ENCODE results near the gene WASHC2A. TPM values are rescaled to one million over a fixed set of nuclear protein-coding genes. Genes with fewer than 3 reads are reported as not detected.
"Not testable (repeated sequence)": the region's sequence is repeated elsewhere in the genome, so short reads cannot be mapped to it uniquely, and the experiment has no call there.

The WASHC2A gene
- 10 to 100 TPM; 10.9 to 12.9 TPM for polyA plus RNA-seq

GRCh38 chr10:50067546-50068351, at the start of gene WASHC2A:
Gene WASHC2A, plus strand, starts transcription at chr10:50067954. Its CDS starts 52 bp downstream, at chr10:50068006.
- not testable (repeated sequence) for H3K27me3 ChIP-seq (ENCODE audit: control insufficient read depth in 1 of 2, insufficient read depth in 2 of 2, low read length in 2 of 2); H3K36me3 ChIP-seq (ENCODE audit: control insufficient read depth in 2 of 2, insufficient read depth in 2 of 2, low read length in 1 of 2); H3K9me3 ChIP-seq (ENCODE audit: control insufficient read depth in 2 of 2, insufficient read depth in 1 of 2, low read depth in 1 of 2, low read length in 1 of 2); H3K4me1 ChIP-seq (ENCODE audit: control insufficient read depth in 2 of 2, insufficient read depth in 2 of 2, low read length in 1 of 2)
- peak within 1 kb of the TSS; percentile 41 to 81 for H3K27ac ChIP-seq (ENCODE audit: low read depth in 2 of 2, low read length in 1 of 2)
- peak within 1 kb of the TSS; percentile 62 to 70 for H3K4me3 ChIP-seq (ENCODE audit: low read depth in 1 of 2, low read length in 2 of 2)
- WGBS, 2 donors, result 0% methylated on average over 49 to 52 of the region's 73 CpGs

GRCh38 chr10:50019279-50019678, 48.5 kb upstream of the WASHC2A start:
- not testable (repeated sequence) for H3K27ac ChIP-seq (ENCODE audit: low read depth in 2 of 2, low read length in 1 of 2); H3K9me3 ChIP-seq (ENCODE audit: control insufficient read depth in 2 of 2, insufficient read depth in 1 of 2, low read depth in 1 of 2, low read length in 1 of 2); H3K27me3 ChIP-seq (ENCODE audit: control insufficient read depth in 1 of 2, insufficient read depth in 2 of 2, low read length in 2 of 2); H3K4me3 ChIP-seq (ENCODE audit: low read depth in 1 of 2, low read length in 2 of 2); H3K36me3 ChIP-seq (ENCODE audit: control insufficient read depth in 2 of 2, insufficient read depth in 2 of 2, low read length in 1 of 2); H3K4me1 ChIP-seq (ENCODE audit: control insufficient read depth in 2 of 2, insufficient read depth in 2 of 2, low read length in 1 of 2)
- 68 to 83% methylated on average over 2 to 3 of the region's 3 CpGs for WGBS, 2 donors

GRCh38 chr10:50020451-50021024, 47.2 kb upstream of the WASHC2A start:
- H3K4me1 ChIP-seq (ENCODE audit: control insufficient read depth in 2 of 2, insufficient read depth in 2 of 2, low read length in 1 of 2); H3K4me3 ChIP-seq (ENCODE audit: low read depth in 1 of 2, low read length in 2 of 2); H3K27ac ChIP-seq (ENCODE audit: low read depth in 2 of 2, low read length in 1 of 2); H3K9me3 ChIP-seq (ENCODE audit: control insufficient read depth in 2 of 2, insufficient read depth in 1 of 2, low read depth in 1 of 2, low read length in 1 of 2); H3K27me3 ChIP-seq (ENCODE audit: control insufficient read depth in 1 of 2, insufficient read depth in 2 of 2, low read length in 2 of 2); H3K36me3 ChIP-seq (ENCODE audit: control insufficient read depth in 2 of 2, insufficient read depth in 2 of 2, low read length in 1 of 2): not testable (repeated sequence)
- WGBS, 2 donors, result 82 to 90% methylated on average over 9 to 13 of the region's 13 CpGs

- Histone ChIP-seq H3K4me1 (ENCODE audit: control insufficient read depth in 2 of 2, insufficient read depth in 2 of 2, low read length in 1 of 2) (peaks cover 0 to 2% of the 10 kb centered on the region in 2 donors), H3K4me3 (ENCODE audit: low read depth in 1 of 2, low read length in 2 of 2) (no peak overlapping the region), H3K27me3 (ENCODE audit: control insufficient read depth in 1 of 2, insufficient read depth in 2 of 2, low read length in 2 of 2) (no peaks in the 10 kb centered on the region), H3K36me3 (ENCODE audit: control insufficient read depth in 2 of 2, insufficient read depth in 2 of 2, low read length in 1 of 2) (no peaks in the 10 kb centered on the region), H3K9me3 (ENCODE audit: control insufficient read depth in 2 of 2, insufficient read depth in 1 of 2, low read depth in 1 of 2, low read length in 1 of 2) (no peaks in the 10 kb centered on the region), H3K27ac (ENCODE audit: low read depth in 2 of 2, low read length in 1 of 2) (no peak overlapping the region)
- 82 to 84% methylated on average over 3 of the region's 3 CpGs for WGBS, 2 donors
Measured at GRCh38 chr10:50021646-50022045, 46.1 kb upstream of the WASHC2A start.

GRCh38 chr10:50024716-50025383, 42.9 kb upstream of the WASHC2A start:
- H3K27me3 ChIP-seq (ENCODE audit: control insufficient read depth in 1 of 2, insufficient read depth in 2 of 2, low read length in 2 of 2); H3K9me3 ChIP-seq (ENCODE audit: control insufficient read depth in 2 of 2, insufficient read depth in 1 of 2, low read depth in 1 of 2, low read length in 1 of 2); H3K4me3 ChIP-seq (ENCODE audit: low read depth in 1 of 2, low read length in 2 of 2); H3K4me1 ChIP-seq (ENCODE audit: control insufficient read depth in 2 of 2, insufficient read depth in 2 of 2, low read length in 1 of 2); H3K36me3 ChIP-seq (ENCODE audit: control insufficient read depth in 2 of 2, insufficient read depth in 2 of 2, low read length in 1 of 2); H3K27ac ChIP-seq (ENCODE audit: low read depth in 2 of 2, low read length in 1 of 2): not testable (repeated sequence)
- 14 to 20% methylated on average over 26 to 30 of the region's 37 CpGs for WGBS, 2 donors

GRCh38 chr10:50025627-50026026, 42.1 kb upstream of the WASHC2A start:
- H3K4me3 ChIP-seq (ENCODE audit: low read depth in 1 of 2, low read length in 2 of 2), result no peak overlapping the region
- 90 to 91% methylated on average over 14 of the region's 14 CpGs for WGBS, 2 donors
- no peaks in the 10 kb centered on the region for H3K4me1 ChIP-seq (ENCODE audit: control insufficient read depth in 2 of 2, insufficient read depth in 2 of 2, low read length in 1 of 2)
- no peaks in the 10 kb centered on the region for H3K27me3 ChIP-seq (ENCODE audit: control insufficient read depth in 1 of 2, insufficient read depth in 2 of 2, low read length in 2 of 2)
- no peak overlapping the region for H3K27ac ChIP-seq (ENCODE audit: low read depth in 2 of 2, low read length in 1 of 2)
- H3K9me3 ChIP-seq (ENCODE audit: control insufficient read depth in 2 of 2, insufficient read depth in 1 of 2, low read depth in 1 of 2, low read length in 1 of 2), result no peaks in the 10 kb centered on the region
- H3K36me3 ChIP-seq (ENCODE audit: control insufficient read depth in 2 of 2, insufficient read depth in 2 of 2, low read length in 1 of 2), result no peaks in the 10 kb centered on the region

- Histone ChIP-seq H3K27ac (ENCODE audit: low read depth in 2 of 2, low read length in 1 of 2) (no peak overlapping the region), H3K36me3 (ENCODE audit: control insufficient read depth in 2 of 2, insufficient read depth in 2 of 2, low read length in 1 of 2) (no peaks in the 10 kb centered on the region), H3K27me3 (ENCODE audit: control insufficient read depth in 1 of 2, insufficient read depth in 2 of 2, low read length in 2 of 2) (no peaks in the 10 kb centered on the region), H3K4me1 (ENCODE audit: control insufficient read depth in 2 of 2, insufficient read depth in 2 of 2, low read length in 1 of 2) (no peaks in the 10 kb centered on the region), H3K4me3 (ENCODE audit: low read depth in 1 of 2, low read length in 2 of 2) (no peak overlapping the region), H3K9me3 (ENCODE audit: control insufficient read depth in 2 of 2, insufficient read depth in 1 of 2, low read depth in 1 of 2, low read length in 1 of 2) (no peaks in the 10 kb centered on the region)
- 93% methylated on average over 13 of the region's 13 CpGs for WGBS, 2 donors
Measured at GRCh38 chr10:50027195-50027594, 40.6 kb upstream of the WASHC2A start.

GRCh38 chr10:50033481-50033880, 34.3 kb upstream of the WASHC2A start:
- Histone ChIP-seq H3K27ac (ENCODE audit: low read depth in 2 of 2, low read length in 1 of 2) (no peak overlapping the region), H3K9me3 (ENCODE audit: control insufficient read depth in 2 of 2, insufficient read depth in 1 of 2, low read depth in 1 of 2, low read length in 1 of 2) (no peaks in the 10 kb centered on the region), H3K36me3 (ENCODE audit: control insufficient read depth in 2 of 2, insufficient read depth in 2 of 2, low read length in 1 of 2) (no peaks in the 10 kb centered on the region), H3K4me1 (ENCODE audit: control insufficient read depth in 2 of 2, insufficient read depth in 2 of 2, low read length in 1 of 2) (no peaks in the 10 kb centered on the region), H3K4me3 (ENCODE audit: low read depth in 1 of 2, low read length in 2 of 2) (no peak overlapping the region), H3K27me3 (ENCODE audit: control insufficient read depth in 1 of 2, insufficient read depth in 2 of 2, low read length in 2 of 2) (no peaks in the 10 kb centered on the region)
- 62 to 63% methylated on average over 3 of the region's 3 CpGs for WGBS, 2 donors

GRCh38 chr10:50035337-50035736, 32.4 kb upstream of the WASHC2A start:
- WGBS, 2 donors, result 25 to 31% methylated on average over 4 of the region's 4 CpGs
- H3K4me3 ChIP-seq (ENCODE audit: low read depth in 1 of 2, low read length in 2 of 2); H3K27ac ChIP-seq (ENCODE audit: low read depth in 2 of 2, low read length in 1 of 2); H3K9me3 ChIP-seq (ENCODE audit: control insufficient read depth in 2 of 2, insufficient read depth in 1 of 2, low read depth in 1 of 2, low read length in 1 of 2); H3K36me3 ChIP-seq (ENCODE audit: control insufficient read depth in 2 of 2, insufficient read depth in 2 of 2, low read length in 1 of 2); H3K27me3 ChIP-seq (ENCODE audit: control insufficient read depth in 1 of 2, insufficient read depth in 2 of 2, low read length in 2 of 2); H3K4me1 ChIP-seq (ENCODE audit: control insufficient read depth in 2 of 2, insufficient read depth in 2 of 2, low read length in 1 of 2): not testable (repeated sequence)

All from esophagus (tissue), 2 donors.